ENCODE measurements around the gene WDCP.
"Not testable (repeated sequence)": the region's sequence is repeated elsewhere in the genome, so short reads cannot be mapped to it uniquely, and the experiment has no call there.

The WDCP gene

GRCh38 chr2:24046930-24047702, at the start of gene WDCP:
WDCP (minus strand) TSS chr2:24047391; CDS start chr2:24039494, 7,897 bp downstream.
- peaks cover 5% of the 10 kb centered on the region for H3K27me3 Mint-ChIP-seq
- H3K36me3 Mint-ChIP-seq: peaks cover 4% of the 10 kb centered on the region
- H3K9me3 Mint-ChIP-seq: no peaks in the 10 kb centered on the region
- peak within 1 kb of the TSS; percentile 82 for H3K27ac Mint-ChIP-seq
- peak within 1 kb of the TSS; percentile 96 for H3K4me3 Mint-ChIP-seq
- H3K4me1 Mint-ChIP-seq: peaks cover 35% of the 10 kb centered on the region

GRCh38 chr2:24095171-24095677, 48.0 kb upstream of the WDCP start:
- H3K36me3 Mint-ChIP-seq: peaks cover 19% of the 10 kb centered on the region
- H3K4me1 Mint-ChIP-seq, H3K4me3 Mint-ChIP-seq, H3K27ac Mint-ChIP-seq, H3K9me3 Mint-ChIP-seq, H3K27me3 Mint-ChIP-seq: not testable (repeated sequence)

GRCh38 chr2:24093270-24093669, 46.1 kb upstream of the WDCP start:
- H3K9me3 Mint-ChIP-seq, H3K4me1 Mint-ChIP-seq, H3K27me3 Mint-ChIP-seq, H3K27ac Mint-ChIP-seq, H3K4me3 Mint-ChIP-seq: not testable (repeated sequence)
- peaks cover 12% of the 10 kb centered on the region for H3K36me3 Mint-ChIP-seq

- Mint-ChIP-seq H3K4me1 (peaks cover 5% of the 10 kb centered on the region), H3K9me3 (no peaks in the 10 kb centered on the region), H3K36me3 (no peaks in the 10 kb centered on the region), H3K4me3 (no peak overlapping the region), H3K27me3 (no peaks in the 10 kb centered on the region), H3K27ac (no peak overlapping the region)
These were observed 41.7 kb upstream of the WDCP start for GRCh38 chr2:24088821-24089359.

- no peaks in the 10 kb centered on the region for H3K27me3 Mint-ChIP-seq
- no peaks in the 10 kb centered on the region for H3K9me3 Mint-ChIP-seq
- no peak overlapping the region for H3K27ac Mint-ChIP-seq
These were observed 39.8 kb upstream of the WDCP start for GRCh38 chr2:24087032-24087431.

GRCh38 chr2:24086241-24086640, 39.0 kb upstream of the WDCP start:
- H3K27ac Mint-ChIP-seq: peak overlapping the region; percentile 23
- H3K36me3 Mint-ChIP-seq: no peaks in the 10 kb centered on the region
- no peaks in the 10 kb centered on the region for H3K9me3 Mint-ChIP-seq

More at GRCh38 chr2:24087032-24087431, 39.8 kb upstream of the WDCP start:
- Mint-ChIP-seq H3K4me3 (no peak overlapping the region), H3K4me1 (peaks cover 11% of the 10 kb centered on the region), H3K36me3 (no peaks in the 10 kb centered on the region)

GRCh38 chr2:24085200-24085489, 38.0 kb upstream of the WDCP start:
- H3K4me1 Mint-ChIP-seq: peaks cover 11% of the 10 kb centered on the region
- H3K4me3 Mint-ChIP-seq: peak overlapping the region; percentile 90
- H3K27me3 Mint-ChIP-seq: no peaks in the 10 kb centered on the region
- H3K36me3 Mint-ChIP-seq: no peaks in the 10 kb centered on the region
- H3K27ac Mint-ChIP-seq: no peak overlapping the region
- H3K9me3 Mint-ChIP-seq: no peaks in the 10 kb centered on the region

More at GRCh38 chr2:24086241-24086640, 39.0 kb upstream of the WDCP start:
- Mint-ChIP-seq H3K4me3 (no peak overlapping the region), H3K27me3 (no peaks in the 10 kb centered on the region), H3K4me1 (peaks cover 11% of the 10 kb centered on the region)

GRCh38 chr2:24084386-24085199, 37.4 kb upstream of the WDCP start, which contains the start of gene TP53I3:
TP53I3 (minus strand) TSS chr2:24084834; CDS start chr2:24084326, 508 bp downstream.
- Mint-ChIP-seq H3K36me3 (no peaks in the 10 kb centered on the region), H3K27me3 (no peaks in the 10 kb centered on the region), H3K4me3 (peak within 1 kb of the TSS; percentile 90), H3K27ac (peak within 1 kb of the TSS; percentile 68), H3K4me1 (peaks cover 11% of the 10 kb centered on the region), H3K9me3 (no peaks in the 10 kb centered on the region)

- peak overlapping the region; percentile 68 for H3K27ac Mint-ChIP-seq
- peak overlapping the region; percentile 90 for H3K4me3 Mint-ChIP-seq
- H3K36me3 Mint-ChIP-seq: no peaks in the 10 kb centered on the region
- H3K9me3 Mint-ChIP-seq: no peaks in the 10 kb centered on the region
- no peaks in the 10 kb centered on the region for H3K27me3 Mint-ChIP-seq
- peaks cover 11% of the 10 kb centered on the region for H3K4me1 Mint-ChIP-seq
These were observed 36.6 kb upstream of the WDCP start for GRCh38 chr2:24083567-24084385.

- H3K4me3 Mint-ChIP-seq: peak overlapping the region; percentile 90
- peaks cover 11% of the 10 kb centered on the region for H3K4me1 Mint-ChIP-seq
- no peaks in the 10 kb centered on the region for H3K36me3 Mint-ChIP-seq
- no peaks in the 10 kb centered on the region for H3K9me3 Mint-ChIP-seq
- H3K27me3 Mint-ChIP-seq: no peaks in the 10 kb centered on the region
- no peak overlapping the region for H3K27ac Mint-ChIP-seq
These were observed 35.8 kb upstream of the WDCP start for GRCh38 chr2:24082787-24083566.

GRCh38 chr2:24080701-24081100, 33.5 kb upstream of the WDCP start:
- Mint-ChIP-seq H3K27me3 (no peaks in the 10 kb centered on the region), H3K36me3 (no peaks in the 10 kb centered on the region), H3K9me3 (no peaks in the 10 kb centered on the region), H3K4me3 (no peak overlapping the region), H3K27ac (no peak overlapping the region), H3K4me1 (peaks cover 18% of the 10 kb centered on the region)

- H3K4me1 Mint-ChIP-seq: peaks cover 27% of the 10 kb centered on the region
- H3K9me3 Mint-ChIP-seq: no peaks in the 10 kb centered on the region
- peak overlapping the region; percentile 68 for H3K27ac Mint-ChIP-seq
- H3K27me3 Mint-ChIP-seq: no peaks in the 10 kb centered on the region
- H3K36me3 Mint-ChIP-seq: peaks cover 1% of the 10 kb centered on the region
- H3K4me3 Mint-ChIP-seq: peak overlapping the region; percentile 98
These were observed 30.7 kb upstream of the WDCP start for GRCh38 chr2:24077879-24078278.

GRCh38 chr2:24077535-24077877, 30.3 kb upstream of the WDCP start:
- no peaks in the 10 kb centered on the region for H3K27me3 Mint-ChIP-seq
- H3K9me3 Mint-ChIP-seq: no peaks in the 10 kb centered on the region
- peaks cover 1% of the 10 kb centered on the region for H3K36me3 Mint-ChIP-seq
- peak overlapping the region; percentile 68 for H3K27ac Mint-ChIP-seq
- H3K4me1 Mint-ChIP-seq: peaks cover 30% of the 10 kb centered on the region
- H3K4me3 Mint-ChIP-seq: peak overlapping the region; percentile 98

GRCh38 chr2:24076849-24077534, 29.8 kb upstream of the WDCP start:
- Mint-ChIP-seq H3K27ac (peak overlapping the region; percentile 51), H3K4me1 (peaks cover 34% of the 10 kb centered on the region), H3K36me3 (peaks cover 1% of the 10 kb centered on the region), H3K9me3 (no peaks in the 10 kb centered on the region), H3K27me3 (no peaks in the 10 kb centered on the region), H3K4me3 (peak overlapping the region; percentile 98)

Measured in activated naive CD4-positive, alpha-beta T cell treated with anti-CD3 and anti-CD28 coated beads, Interleukin-2, amount 50 U/mL, for 24 hours (primary cell).